ENCODE data around the gene CEBPA. TPM values are rescaled to one million over a fixed set of nuclear protein-coding genes. Genes with fewer than 3 reads are reported as not detected.
"Not testable (repeated sequence)": the region's sequence is repeated elsewhere in the genome, so short reads cannot be mapped to it uniquely, and the experiment has no call there.

Gene CEBPA
- total and polyA plus RNA-seq, 8 donors: 9.9 to 167 (median 18.8) TPM

DNA sequence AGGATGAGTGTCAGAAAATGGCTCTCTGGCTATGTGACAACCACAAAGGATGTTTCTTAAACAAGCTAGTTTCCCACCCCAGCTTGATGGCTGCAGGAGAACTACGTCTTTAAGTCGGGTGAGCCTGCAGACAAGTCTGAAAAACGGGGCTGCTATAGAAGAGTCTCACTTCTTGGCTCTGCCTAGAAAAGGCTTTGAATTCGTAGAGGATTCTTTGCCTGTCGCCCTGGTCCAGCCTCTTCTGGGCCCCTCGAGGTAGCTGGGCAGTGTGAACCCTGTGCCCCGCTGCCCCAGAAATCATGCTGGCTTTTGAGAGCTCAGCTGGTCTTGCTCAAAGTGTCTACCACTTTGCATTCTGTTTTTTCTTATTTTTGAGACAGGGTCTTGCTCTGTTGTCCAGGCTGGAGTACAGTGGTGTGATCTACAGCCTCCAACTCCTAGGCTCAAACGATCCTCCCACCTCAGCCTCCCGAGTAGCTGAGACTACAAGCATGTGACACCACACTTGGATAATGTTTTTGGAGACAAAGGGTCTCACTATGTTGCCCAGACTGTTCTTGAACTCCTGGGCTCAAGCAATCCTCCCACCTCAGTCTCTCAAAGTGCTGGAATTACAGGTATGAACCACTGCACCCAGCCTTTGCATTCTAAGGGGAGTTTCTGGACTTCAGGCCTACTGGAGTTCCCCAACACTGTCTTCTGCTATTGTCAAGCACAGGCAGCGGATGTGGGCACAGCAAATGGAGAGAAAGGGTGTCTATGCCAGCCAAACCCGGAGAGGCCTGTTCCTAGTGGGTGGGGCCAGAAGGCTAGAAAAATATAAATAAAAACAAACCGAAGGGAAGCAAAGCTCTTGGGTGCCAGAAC, 6.5 kb downstream of the CEBPA start:
- intact Hi-C loops (cut with DNase I; ENCODE audit: low total_unique reads): no loop called here
- no peak overlapping the region for H3K27ac ChIP-seq
- no peak for DNase-seq

DNA sequence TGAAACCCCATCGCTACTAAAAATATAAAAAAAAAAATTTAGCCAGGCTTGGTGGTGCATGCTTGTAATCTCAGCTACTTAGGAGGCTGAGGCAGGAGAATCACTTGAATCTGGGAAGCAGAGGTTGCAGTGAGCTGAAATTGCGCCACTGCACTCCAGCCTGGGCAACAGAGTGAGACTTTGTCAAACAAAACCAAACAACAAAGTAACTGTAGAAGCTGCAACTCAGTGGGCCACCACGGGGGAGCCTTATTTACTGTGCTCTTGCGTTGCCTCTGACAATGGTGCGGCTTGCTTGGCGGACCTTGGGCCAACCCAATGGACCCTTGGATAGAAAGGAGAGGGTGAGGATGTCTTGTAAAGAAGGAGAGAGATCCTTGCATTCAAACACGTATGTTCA, 7.3 kb downstream of the CEBPA start:
- intact Hi-C loops (cut with DNase I; ENCODE audit: low total_unique reads); H3K36me3 ChIP-seq; H3K4me3 ChIP-seq; H3K9me3 ChIP-seq; DNase-seq; H3K27ac ChIP-seq; H3K27me3 ChIP-seq: not testable (repeated sequence)
- 87 to 94% (median 92%) methylated on average over 7 of the region's 7 CpGs for WGBS, 5 donors
- peaks cover 14 to 70% (median 39%) of the 10 kb centered on the region in 4 donors for H3K4me1 ChIP-seq

More for the DNA sequence above, 6.5 kb downstream of the CEBPA start:
- Histone ChIP-seq H3K4me3 (no peak overlapping the region), H3K36me3 (no peaks in the 10 kb centered on the region), H3K27me3 (peaks cover 0 to 13% (median 0%) of the 10 kb centered on the region in 3 donors), H3K9me3 (no peaks in the 10 kb centered on the region), H3K4me1 (peaks cover 20 to 70% (median 47%) of the 10 kb centered on the region in 4 donors)
- TF ChIP-seq POLR2A (IDR thresholded peaks at IDR 0.05) (no peak), POLR2AphosphoS5 (IDR thresholded peaks at IDR 0.05) (no peak), EP300 (IDR thresholded peaks at IDR 0.05) (no peak)
- TF ChIP-seq, protein P1, sequence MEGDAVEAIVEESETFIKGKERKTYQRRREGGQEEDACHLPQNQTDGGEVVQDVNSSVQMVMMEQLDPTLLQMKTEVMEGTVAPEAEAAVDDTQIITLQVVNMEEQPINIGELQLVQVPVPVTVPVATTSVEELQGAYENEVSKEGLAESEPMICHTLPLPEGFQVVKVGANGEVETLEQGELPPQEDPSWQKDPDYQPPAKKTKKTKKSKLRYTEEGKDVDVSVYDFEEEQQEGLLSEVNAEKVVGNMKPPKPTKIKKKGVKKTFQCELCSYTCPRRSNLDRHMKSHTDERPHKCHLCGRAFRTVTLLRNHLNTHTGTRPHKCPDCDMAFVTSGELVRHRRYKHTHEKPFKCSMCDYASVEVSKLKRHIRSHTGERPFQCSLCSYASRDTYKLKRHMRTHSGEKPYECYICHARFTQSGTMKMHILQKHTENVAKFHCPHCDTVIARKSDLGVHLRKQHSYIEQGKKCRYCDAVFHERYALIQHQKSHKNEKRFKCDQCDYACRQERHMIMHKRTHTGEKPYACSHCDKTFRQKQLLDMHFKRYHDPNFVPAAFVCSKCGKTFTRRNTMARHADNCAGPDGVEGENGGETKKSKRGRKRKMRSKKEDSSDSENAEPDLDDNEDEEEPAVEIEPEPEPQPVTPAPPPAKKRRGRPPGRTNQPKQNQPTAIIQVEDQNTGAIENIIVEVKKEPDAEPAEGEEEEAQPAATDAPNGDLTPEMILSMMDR (IDR thresholded peaks at IDR 0.05): no peak
- 75 to 83% (median 79%) methylated on average over 12 of the region's 12 CpGs for WGBS, 5 donors

DNA sequence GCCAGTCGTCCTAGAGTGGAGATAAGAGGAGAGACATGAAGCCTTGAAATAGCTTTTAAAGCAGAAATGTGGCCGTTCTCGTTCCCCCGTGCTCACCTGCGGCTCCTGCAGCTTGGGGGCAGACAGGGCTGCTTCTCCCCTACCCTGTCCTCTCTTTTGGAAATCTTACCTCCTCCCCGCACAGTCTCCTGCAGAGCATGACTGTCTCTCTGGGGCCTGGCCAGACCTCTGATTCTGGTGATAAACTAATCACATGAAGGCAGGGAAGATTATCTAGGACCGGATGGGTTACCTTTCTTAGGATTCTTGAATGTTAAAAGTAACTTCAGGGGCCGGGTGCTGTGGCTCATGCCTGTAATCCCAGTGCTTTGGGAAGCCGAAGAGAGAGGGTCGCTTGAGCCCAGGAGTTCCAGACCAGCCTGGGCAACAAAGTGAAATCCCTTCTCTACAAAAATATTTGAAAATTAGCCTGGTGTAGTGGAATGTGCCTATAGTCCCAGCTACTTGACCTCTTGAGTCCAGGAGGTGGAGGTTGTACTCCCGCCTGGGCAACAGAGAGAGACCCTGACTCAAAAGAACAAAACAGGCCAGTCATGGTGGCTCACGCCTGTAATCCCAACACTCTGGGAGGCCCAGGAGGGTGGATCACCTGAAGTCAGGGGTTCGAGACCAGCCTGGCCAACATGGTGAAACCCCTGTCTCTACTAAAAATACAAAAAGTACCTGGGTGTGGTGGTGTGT, 8.1 kb downstream of the CEBPA start:
- 56 to 65% (median 63%) methylated on average over 13 of the region's 13 CpGs for WGBS, 5 donors
- H3K36me3 ChIP-seq: no peaks in the 10 kb centered on the region
- H3K4me1 ChIP-seq: peaks cover 10 to 62% (median 31%) of the 10 kb centered on the region in 4 donors
- H3K27me3 ChIP-seq: peaks cover 0 to 2% (median 0%) of the 10 kb centered on the region in 3 donors
- intact Hi-C loops (cut with DNase I; ENCODE audit: low total_unique reads): no loop called here
- peak overlapping the region in 2 of 5 donors; percentile 67 to 80 for H3K27ac ChIP-seq
- no peak overlapping the region for H3K4me3 ChIP-seq
- no peak for DNase-seq
- TF ChIP-seq, protein P1 (IDR thresholded peaks at IDR 0.05): no peak
- TF ChIP-seq POLR2AphosphoS5 (IDR thresholded peaks at IDR 0.05): no peak
- peaks cover 0 to 5% (median 0%) of the 10 kb centered on the region in 4 donors for H3K9me3 ChIP-seq

DNA sequence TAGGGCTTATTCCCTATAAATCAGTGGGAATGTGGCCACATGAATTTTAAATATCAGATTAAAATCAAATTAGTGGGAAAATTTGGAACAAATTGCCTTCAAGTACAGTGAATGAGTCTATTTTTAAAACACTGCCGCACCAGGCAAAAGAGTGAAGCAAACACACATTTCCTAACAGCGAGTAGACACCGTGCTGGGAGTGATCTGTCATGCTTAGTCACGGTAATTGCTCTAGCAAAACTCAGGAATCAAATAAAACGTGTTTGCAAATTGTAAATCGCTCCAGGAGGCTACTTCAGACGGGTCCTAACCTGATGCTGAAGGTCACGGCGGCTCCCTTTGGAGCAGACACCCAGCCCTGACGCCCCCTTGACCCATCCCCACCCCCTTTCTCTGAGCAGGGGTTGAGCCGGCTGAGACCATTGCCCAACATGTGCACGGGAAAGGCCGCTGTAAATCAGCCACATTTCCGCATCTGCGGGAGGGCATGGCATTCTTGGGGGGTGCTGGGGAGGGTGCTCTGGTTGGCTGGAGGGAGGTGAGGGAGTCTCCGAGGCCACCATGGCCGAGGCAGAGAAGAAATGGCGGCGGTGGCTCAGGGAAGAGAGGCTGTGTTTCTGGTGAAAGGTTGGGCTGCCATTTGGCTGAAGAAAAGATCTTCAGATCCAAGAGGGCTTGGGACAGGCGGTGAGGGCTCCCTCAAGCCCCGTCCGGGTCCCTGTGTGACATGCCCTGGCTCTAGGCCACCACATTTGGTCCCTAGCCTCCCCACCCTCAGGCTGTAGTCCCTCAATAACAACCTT, 8.9 kb downstream of the CEBPA start:
- H3K4me1 ChIP-seq: peaks cover 8 to 54% (median 23%) of the 10 kb centered on the region in 4 donors
- H3K27me3 ChIP-seq: no peaks in the 10 kb centered on the region
- H3K9me3 ChIP-seq: peaks cover 0 to 13% (median 2%) of the 10 kb centered on the region in 4 donors
- no peak for TF ChIP-seq POLR2A (IDR thresholded peaks at IDR 0.05)
- no peak for TF ChIP-seq POLR2AphosphoS5 (IDR thresholded peaks at IDR 0.05)
- no peak for TF ChIP-seq EP300 (IDR thresholded peaks at IDR 0.05)
- TF ChIP-seq, protein P1 (IDR thresholded peaks at IDR 0.05): no peak
- H3K27ac ChIP-seq: peak overlapping the region in 2 of 5 donors; percentile 67 to 80
- no peaks in the 10 kb centered on the region for H3K36me3 ChIP-seq
- H3K4me3 ChIP-seq: no peak overlapping the region
- DNase-seq: peak in 1 of 2 donors; percentile 84
- intact Hi-C loops (cut with DNase I; ENCODE audit: low total_unique reads): no loop called here
- 39 to 66% (median 49%) methylated on average over 19 to 22 of the region's 22 CpGs for WGBS, 5 donors

Data from stomach (tissue), 9 donors.